CD4-positive, alpha-beta T cell (primary cell): ENCODE results near the gene SULF2. TPM values are rescaled to one million over a fixed set of nuclear protein-coding genes. Genes with fewer than 3 reads are reported as not detected.

Source experiments
- ATAC-seq: fragments of 200-7000 bp; cut with Tn5 transposase; one replicate; pipeline ENCODE4 v1.10.0; 2022; ENCODE audit warnings: mild to moderate bottlenecking; ENCODE audit not compliant: poor library complexity
- CTCF ChIA-PET: fragments of 350-600 bp; sonication (Branson Sonifier 250); formaldehyde crosslinking; loops from one replicate; lab custom pipeline; 2021; ENCODE audit warnings: antibody characterized with exemption, inconsistent platforms; lab: Charles Lee
- POLR2A ChIA-PET: fragments of 350-600 bp; sonication (Branson Sonifier 250); formaldehyde crosslinking; loops from one replicate; lab custom pipeline; 2021; ENCODE audit warnings: antibody characterized with exemption, inconsistent platforms; lab: Charles Lee
- DNase-seq, 14 experiments: peaks; one replicate each; pipeline ENCODE4 v3.0.0-alpha.2; 2013 to 2020; ENCODE audit warnings: mixed read lengths in 2 of 14
- H3K27ac ChIP-seq, 2 donors: one replicate each; pipeline versions ENCODE4 v1.5.1 to v1.7.0; 2013; ENCODE audit warnings: low read length in 2 of 2, low read depth in 1 of 2, mild to moderate bottlenecking in 1 of 2
- H3K27me3 ChIP-seq, 2 experiments: 1 replicate in 1 of 2; 2 replicates in 1 of 2; pipeline versions ENCODE4 v1.6.1 to v1.7.0; 2013; ENCODE audit warnings: low read length in 2 of 2, control low read depth in 1 of 2, mild to moderate bottlenecking in 1 of 2, moderate library complexity in 1 of 2; ENCODE audit not compliant: insufficient read depth in 2 of 2, control insufficient read depth in 1 of 2
- H3K36me3 ChIP-seq: one replicate; pipeline ENCODE4 v1.6.1; 2013; ENCODE audit warnings: low read length, control low read depth; ENCODE audit not compliant: insufficient read depth
- H3K4me1 ChIP-seq: one replicate; pipeline ENCODE4 v1.6.1; 2013; ENCODE audit warnings: low read length, control low read depth; ENCODE audit not compliant: insufficient read depth
- H3K4me3 ChIP-seq: one replicate; pipeline ENCODE4 v1.5.1; 2013; ENCODE audit warnings: mild to moderate bottlenecking, low read length, moderate library complexity
- H3K9me3 ChIP-seq, 2 experiments: 1 replicate in 1 of 2; 2 replicates in 1 of 2; pipeline versions ENCODE4 v1.6.1 to v1.7.0; 2013; ENCODE audit warnings: low read length in 2 of 2, mild to moderate bottlenecking in 2 of 2, control low read depth in 1 of 2, moderate library complexity in 1 of 2; ENCODE audit not compliant: control insufficient read depth in 1 of 2, insufficient read depth in 1 of 2
- H3K27ac Mint-ChIP-seq: one replicate; pipeline ENCODE4 v1.8.0; 2020; ENCODE audit warnings: mixed read lengths
- H3K27me3 Mint-ChIP-seq: one replicate; pipeline ENCODE4 v1.8.0; 2021; ENCODE audit warnings: mixed read lengths
- H3K36me3 Mint-ChIP-seq: one replicate; pipeline ENCODE4 v1.8.0; 2021; ENCODE audit warnings: low read depth, mixed read lengths
- H3K4me1 Mint-ChIP-seq: one replicate; pipeline ENCODE4 v1.8.0; 2021; ENCODE audit warnings: low read depth, mixed read lengths
- H3K4me3 Mint-ChIP-seq: one replicate; pipeline ENCODE4 v1.8.0; 2020; ENCODE audit warnings: mild to moderate bottlenecking, mixed read lengths
- H3K9me3 Mint-ChIP-seq: one replicate; pipeline ENCODE4 v1.8.0; 2020; ENCODE audit warnings: mixed read lengths
- CTCF ChIP-seq: fragments of 200-600 bp; IDR thresholded peaks from one replicate; pipeline ENCODE4 v1.8.0; 2022; ENCODE audit warnings: antibody characterized with exemption, mild to moderate bottlenecking
- intact Hi-C, 2 experiments: fragments of 100-400 bp; cut with DNase I in 1 of 2; cut with micrococcal nuclease in 1 of 2; formaldehyde crosslinking; loops; one replicate each; pipeline versions ENCODE4 v1.15.1 to v1.9.0; 2023 to 2025; cut with DNase I, micrococcal nuclease
- total RNA-seq, 174 experiments: library from RNA in 2 of 174; stranded (reverse) in 2 of 174; gene quantifications; one replicate each; pipeline ENCODE4 v1.2.3 and lab custom pipeline; 2021 to 2026

SULF2 gene
- total RNA-seq, 2 experiments from 2014 or later = 1.5 to 2.8 TPM

- H3K27ac Mint-ChIP-seq = no peak overlapping the region
Observed at GRCh38 chr20:47674145-47674544, 111.1 kb downstream of the SULF2 start.

GRCh38 chr20:47673671-47673955 is 111.7 kb downstream of the SULF2 start:
- intact Hi-C loops = no loop called here
- Mint-ChIP-seq H3K9me3 (no peaks in the 10 kb centered on the region), H3K4me1 (peaks cover 6% of the 10 kb centered on the region), H3K36me3 (no peaks in the 10 kb centered on the region), H3K27me3 (no peaks in the 10 kb centered on the region), H3K27ac (no peak overlapping the region), H3K4me3 (no peak overlapping the region)
- Histone ChIP-seq H3K27me3 (no peaks in the 10 kb centered on the region), H3K4me1 (peaks cover 6% of the 10 kb centered on the region), H3K36me3 (no peaks in the 10 kb centered on the region), H3K9me3 (no peaks in the 10 kb centered on the region), H3K27ac (no peak overlapping the region), H3K4me3 (no peak overlapping the region)
- TF ChIP-seq CTCF = no peak
- ChIA-PET CTCF (no interaction called here), POLR2A (no interaction called here)
- DNase-seq (no peak), ATAC-seq (no peak)

More at GRCh38 chr20:47674145-47674544, 111.1 kb downstream of the SULF2 start:
- Histone ChIP-seq H3K9me3 (no peaks in the 10 kb centered on the region), H3K4me3 (no peak overlapping the region), H3K27me3 (no peaks in the 10 kb centered on the region), H3K27ac (no peak overlapping the region), H3K36me3 (no peaks in the 10 kb centered on the region), H3K4me1 (peaks cover 6% of the 10 kb centered on the region)
- TF ChIP-seq CTCF = no peak
- H3K36me3 Mint-ChIP-seq = no peaks in the 10 kb centered on the region
- no peak overlapping the region for H3K4me3 Mint-ChIP-seq
- no peaks in the 10 kb centered on the region for H3K27me3 Mint-ChIP-seq
- peaks cover 6% of the 10 kb centered on the region for H3K4me1 Mint-ChIP-seq
- ATAC-seq (no peak), DNase-seq (no peak)
- H3K9me3 Mint-ChIP-seq = no peaks in the 10 kb centered on the region
- CTCF ChIA-PET = interaction anchor here (1.5 kb wide), 1 partner anchor 947 kb away, joined by 5 read pairs; no protein-coding TSS in a partner anchor
- intact Hi-C loops = no loop called here
- POLR2A ChIA-PET = no interaction called here

- H3K4me1 ChIP-seq = peaks cover 6% of the 10 kb centered on the region
- no peak overlapping the region for H3K27ac ChIP-seq
- H3K9me3 ChIP-seq = no peaks in the 10 kb centered on the region
- Mint-ChIP-seq H3K36me3 (no peaks in the 10 kb centered on the region), H3K9me3 (no peaks in the 10 kb centered on the region), H3K27me3 (no peaks in the 10 kb centered on the region), H3K4me3 (no peak overlapping the region), H3K27ac (no peak overlapping the region), H3K4me1 (peaks cover 5% of the 10 kb centered on the region)
- H3K36me3 ChIP-seq = no peaks in the 10 kb centered on the region
- CTCF ChIA-PET = no interaction called here
- H3K4me3 ChIP-seq = no peak overlapping the region
- POLR2A ChIA-PET = no interaction called here
- no peak for TF ChIP-seq CTCF
- H3K27me3 ChIP-seq = no peaks in the 10 kb centered on the region
- intact Hi-C loops = no loop called here
- DNase-seq = no peak
- no peak for ATAC-seq
Observed at GRCh38 chr20:47672886-47673670, 112.2 kb downstream of the SULF2 start.
